Germinal center (tissue), 1 donor: ENCODE results near the gene POLE4.

Experiments used
- DNase-seq: peaks from one replicate; pipeline ENCODE4 v3.0.0; 2012; ENCODE audit warnings: mixed read lengths, low spot score

The POLE4 gene

GRCh38 chr2:74939919-74940812 lies 18.3 kb upstream of the POLE4 start:
- no peak for DNase-seq

GRCh38 chr2:74941284-74941683 lies 17.2 kb upstream of the POLE4 start:
- DNase-seq: no peak

DNA sequence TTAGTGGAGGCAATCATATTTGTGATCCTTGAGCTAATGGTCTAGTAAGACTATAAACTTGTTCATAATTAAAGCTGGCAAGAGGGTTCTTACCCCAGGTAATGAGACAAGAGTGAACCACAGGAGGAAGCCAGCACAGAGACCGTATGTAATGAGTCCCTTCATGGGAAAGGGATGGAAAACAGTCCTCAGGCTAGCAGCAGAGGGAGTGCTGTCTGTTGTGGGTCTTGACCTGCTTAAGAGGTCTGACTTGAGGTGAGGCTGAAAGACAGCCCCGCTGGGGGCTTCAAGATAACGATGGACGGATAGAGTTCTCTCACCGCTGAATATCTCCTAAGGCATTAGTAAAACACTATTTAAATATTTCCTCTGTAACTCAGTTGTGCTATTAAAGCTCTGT lies 16.2 kb upstream of the POLE4 start:
- DNase-seq: no peak

DNA sequence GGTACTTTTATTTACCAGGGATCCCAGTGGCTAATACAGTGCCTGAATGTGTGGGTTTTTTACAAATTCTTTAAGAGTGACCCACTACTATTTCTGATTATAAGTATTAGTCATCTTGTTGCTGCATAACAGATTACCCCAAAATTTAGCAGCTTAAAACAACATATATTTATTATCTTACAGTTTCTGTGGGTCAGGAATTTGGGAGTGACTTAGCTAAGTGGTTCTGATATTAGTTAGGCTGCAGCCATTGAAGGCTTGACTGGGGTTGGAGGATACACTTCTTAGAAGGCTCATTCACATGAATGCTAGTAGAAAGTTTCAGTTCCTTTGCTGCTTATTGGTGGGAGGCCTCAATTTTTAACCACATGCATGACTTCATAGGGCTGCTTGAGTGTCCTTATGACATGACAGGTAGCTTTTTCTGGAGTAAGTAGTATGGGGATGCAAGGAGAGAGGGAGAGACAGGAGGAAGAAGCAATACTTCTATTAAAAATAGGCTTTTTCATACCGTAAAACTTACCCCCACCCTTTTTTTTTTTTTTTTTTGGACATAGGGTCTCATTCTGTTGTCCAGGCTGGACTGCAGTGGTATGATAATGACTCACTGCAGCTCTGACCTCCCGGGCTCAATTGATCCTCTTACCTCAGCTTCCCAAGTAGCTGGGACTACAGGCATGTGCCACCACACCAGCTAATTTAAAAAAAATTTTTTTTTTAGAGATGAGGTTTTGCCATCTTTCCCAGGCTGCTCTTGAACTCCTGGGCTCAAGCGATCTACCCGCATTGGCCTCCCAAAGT lies 13.3 kb upstream of the POLE4 start:
- DNase-seq: peak; percentile 21

- no peak for DNase-seq
Observed at GRCh38 chr2:74945788-74946331, 12.6 kb upstream of the POLE4 start.

DNA sequence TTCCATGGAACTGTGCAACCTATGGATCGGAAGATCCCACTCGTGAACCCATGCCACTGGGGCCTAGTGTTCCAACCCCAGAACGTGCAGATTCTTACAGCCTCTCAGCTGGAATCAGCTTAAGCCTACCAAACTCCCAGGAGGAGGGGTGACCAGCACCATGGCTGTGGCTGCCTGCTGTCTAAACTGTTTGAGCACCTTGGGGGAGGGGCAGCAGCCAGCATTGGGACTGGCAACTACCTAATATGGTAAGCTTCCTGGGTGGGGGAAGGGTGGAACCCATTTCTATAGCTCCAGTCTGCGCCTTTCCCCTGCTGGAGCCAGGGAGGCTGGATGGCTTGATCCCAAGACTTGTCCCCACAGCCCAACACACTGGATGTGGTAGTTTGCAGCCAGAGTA lies 10.7 kb upstream of the POLE4 start:
- DNase-seq: no peak

DNA sequence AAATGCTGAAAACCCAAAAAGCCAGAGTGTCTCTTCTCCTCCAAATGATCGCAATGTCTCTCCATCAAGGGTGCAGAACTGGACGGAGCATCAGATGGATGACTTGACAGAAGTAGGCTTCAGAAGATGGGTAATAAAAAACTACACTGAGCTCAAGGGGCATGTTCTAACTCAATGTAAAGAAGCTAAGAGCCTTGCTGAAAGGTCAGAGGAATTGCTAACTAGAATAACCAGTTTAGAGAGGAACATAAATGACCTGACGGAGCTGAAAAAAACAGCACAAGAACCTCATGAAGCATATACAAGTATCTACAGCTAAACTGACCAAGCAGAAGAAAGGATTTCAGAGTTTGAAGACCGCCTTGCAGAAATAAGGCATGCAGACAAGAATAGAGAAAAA lies 9.7 kb upstream of the POLE4 start:
- no peak for DNase-seq

- no peak for DNase-seq
Observed at GRCh38 chr2:74951211-74951754, 7.2 kb upstream of the POLE4 start.

GRCh38 chr2:74952575-74952974 lies 5.9 kb upstream of the POLE4 start:
- no peak for DNase-seq

GRCh38 chr2:74953796-74954499 lies 4.5 kb upstream of the POLE4 start:
- no peak for DNase-seq

DNA sequence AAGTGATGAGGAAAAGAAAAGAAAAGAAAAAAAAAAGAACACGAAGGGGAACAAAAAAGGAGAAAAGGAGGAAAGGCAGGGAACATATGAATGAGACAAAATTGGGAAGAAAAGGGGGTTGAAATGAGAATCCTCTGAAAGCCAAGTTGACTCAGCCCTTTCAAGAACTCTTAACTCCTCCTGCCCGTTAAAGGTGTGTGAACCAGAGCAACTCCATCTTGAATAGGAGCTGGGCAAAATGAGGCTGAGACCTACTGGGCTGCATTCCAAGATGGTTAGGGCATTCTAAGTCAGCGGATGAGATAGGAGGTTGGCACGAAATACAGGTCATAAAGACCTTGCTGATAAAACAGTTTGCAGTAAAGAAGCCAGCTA lies 4.0 kb upstream of the POLE4 start:
- no peak for DNase-seq

- no peak for DNase-seq
Observed at GRCh38 chr2:74957886-74958273, 563 bp upstream of the POLE4 start.

DNA sequence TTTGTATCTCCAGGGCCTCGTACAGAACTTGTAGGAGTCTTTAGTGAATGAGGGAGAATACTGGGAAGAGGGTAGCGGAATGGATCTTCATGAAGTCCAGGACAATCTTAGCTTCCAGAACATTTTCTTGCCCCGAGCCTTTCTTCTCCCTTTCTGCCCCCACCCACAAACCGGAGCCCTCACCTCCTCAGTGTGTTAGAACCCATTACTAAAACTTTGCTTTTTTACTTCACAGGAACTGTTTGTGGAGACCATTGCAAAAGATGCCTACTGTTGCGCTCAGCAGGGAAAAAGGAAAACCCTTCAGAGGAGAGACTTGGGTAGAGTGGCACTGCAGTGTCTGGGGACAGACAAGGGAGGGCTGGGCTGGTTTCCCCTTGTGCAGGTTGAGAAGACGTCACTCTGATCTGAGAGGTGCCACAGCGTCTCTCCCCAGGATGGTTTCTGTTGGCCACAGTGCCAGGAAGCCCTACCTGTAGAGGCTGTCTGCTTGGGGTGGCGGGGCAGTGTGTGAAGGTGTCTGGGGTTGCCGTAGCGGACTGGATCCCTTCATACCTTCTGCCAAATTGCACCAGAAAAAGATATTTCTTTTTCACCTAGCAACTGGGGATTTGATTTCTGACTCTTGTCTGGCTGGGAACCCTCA lies 786 bp downstream of the POLE4 start:
- no peak for DNase-seq

DNA sequence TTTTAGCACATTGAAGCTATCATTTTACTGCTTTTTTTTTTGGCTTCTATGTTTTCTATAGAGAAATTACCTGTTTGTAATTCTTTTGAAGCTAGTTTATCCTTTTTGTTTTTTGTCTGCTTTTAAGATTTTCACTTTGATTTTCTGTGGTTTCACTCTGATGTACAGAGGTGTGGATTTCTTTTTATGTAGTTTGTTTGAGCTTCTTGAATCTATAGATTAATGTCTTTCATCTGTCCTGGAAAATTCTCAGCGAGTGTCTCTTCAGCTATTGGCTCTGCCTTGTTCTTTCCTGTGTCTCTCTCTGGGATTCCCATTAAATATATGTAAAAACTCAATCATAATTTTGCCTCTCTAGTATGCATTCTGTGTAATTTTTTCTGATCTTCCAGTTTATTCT lies 8.4 kb downstream of the POLE4 start:
- DNase-seq: no peak

DNA sequence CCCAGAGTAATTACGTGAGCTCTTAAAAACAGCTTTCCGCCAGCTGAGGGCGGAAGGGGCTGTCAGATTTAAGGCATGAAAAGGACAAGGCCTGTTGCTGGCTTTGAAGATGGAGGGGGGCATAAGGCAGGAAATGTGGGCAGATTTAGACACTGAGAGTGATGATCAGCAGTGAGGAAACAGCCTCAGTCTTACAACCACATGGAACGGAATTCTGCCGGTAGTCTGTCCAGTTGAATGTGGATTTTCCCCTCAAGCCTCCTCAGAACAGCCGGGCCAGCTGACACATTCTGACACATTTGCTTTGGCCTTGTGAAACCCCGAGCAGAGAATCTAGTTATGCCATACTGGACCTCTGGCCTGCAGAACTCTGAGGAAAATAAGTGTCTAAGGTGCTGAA lies 16.6 kb downstream of the POLE4 start:
- no peak for DNase-seq

GRCh38 chr2:74979844-74980243 lies 21.4 kb downstream of the POLE4 start:
- peak; percentile 6 for DNase-seq

- DNase-seq: no peak
Observed at GRCh38 chr2:74982577-74982976, 24.1 kb downstream of the POLE4 start.

- DNase-seq: no peak
Observed at GRCh38 chr2:74983631-74984392, 25.4 kb downstream of the POLE4 start.

- DNase-seq: no peak
Observed at GRCh38 chr2:74984947-74985637, 26.6 kb downstream of the POLE4 start.

- peak; percentile 11 for DNase-seq
Observed at GRCh38 chr2:74985978-74986609, 27.7 kb downstream of the POLE4 start.
